HL-60 (cell line): ENCODE results near the gene SLC22A17.

Source experiments
- DNase-seq, 2 experiments: peaks; one replicate each; pipeline ENCODE4 v3.0.0-alpha.2; 2010 to 2020; ENCODE audit warnings: low read depth in 1 of 2, low spot score in 1 of 2
- H3K27ac ChIP-seq: fragments of 250-450 bp; sonication (Bioruptor Pico); replicated peaks from 2 replicates; pipeline ENCODE4 v1.5.1; 2020; ENCODE audit warnings: mild to moderate bottlenecking, moderate library complexity
- H3K27me3 ChIP-seq: fragments of 250-450 bp; sonication (Bioruptor Pico); 2 replicates; pipeline ENCODE4 v1.5.1; 2021; ENCODE audit warnings: mild to moderate bottlenecking, moderate library complexity; ENCODE audit not compliant: insufficient read depth, poor library complexity, severe bottlenecking
- H3K4me3 ChIP-seq: replicated peaks from 2 replicates; pipeline ENCODE4 v1.5.1; 2011; ENCODE audit warnings: mild to moderate bottlenecking, control low read depth, low read length; ENCODE audit not compliant: insufficient read depth
- CTCF ChIP-seq: IDR thresholded peaks from one replicate; pipeline ENCODE4 v1.5.1; 2011; ENCODE audit warnings: low read length, control low read depth, inconsistent platforms; ENCODE audit not compliant: insufficient read depth
- GABPA ChIP-seq: IDR thresholded peaks from 2 replicates; pipeline ENCODE4 v1.6.1; 2012; ENCODE audit warnings: low read depth
- POLR2AphosphoS5 ChIP-seq: IDR thresholded peaks from 2 replicates; pipeline ENCODE4 v1.6.1; 2012; ENCODE audit warnings: low read depth
- REST ChIP-seq: IDR thresholded peaks from 2 replicates; pipeline ENCODE4 v1.6.1; 2012; ENCODE audit warnings: low read depth; ENCODE audit not compliant: insufficient replicate concordance
- SPI1 ChIP-seq: IDR thresholded peaks from 2 replicates; pipeline ENCODE4 v1.6.1; 2012; ENCODE audit warnings: low read depth, mild to moderate bottlenecking, borderline replicate concordance

The SLC22A17 gene

GRCh38 chr14:23365036-23365731 is 12.5 kb upstream of the SLC22A17 start, which contains the start of gene EFS:
Gene EFS (minus strand): TSS chr14:23365172. CDS start chr14:23365025, 147 bp downstream.
- Histone ChIP-seq H3K4me3 (no peak within 1 kb of the TSS), H3K27ac (no peak within 1 kb of the TSS), H3K27me3 (peaks cover 49% of the 10 kb centered on the region)
- no peak for TF ChIP-seq GABPA
- no peak for DNase-seq

- Histone ChIP-seq H3K27ac (no peak overlapping the region), H3K4me3 (no peak overlapping the region), H3K27me3 (peaks cover 49% of the 10 kb centered on the region)
- TF ChIP-seq GABPA (no peak), POLR2AphosphoS5 (no peak), SPI1 (no peak), CTCF (no peak), REST (no peak)
- no peak for DNase-seq
Measured at GRCh38 chr14:23364164-23365035, 11.7 kb upstream of the SLC22A17 start.

GRCh38 chr14:23362200-23362599 is 9.5 kb upstream of the SLC22A17 start:
- no peak overlapping the region for H3K27ac ChIP-seq
- DNase-seq, result no peak

More at GRCh38 chr14:23362200-23362599, 9.5 kb upstream of the SLC22A17 start:
- Histone ChIP-seq H3K4me3 (no peak overlapping the region), H3K27me3 (peaks cover 41% of the 10 kb centered on the region)
- TF ChIP-seq CTCF (no peak), REST (no peak), SPI1 (no peak), POLR2AphosphoS5 (no peak), GABPA (no peak)
